Nucleus accumbens (tissue), 56 donors: ENCODE results near the gene RNF43.

ENCODE experiments used
- DNase-seq, 56 donors: peaks; one replicate each; lab custom pipeline; 2025; lab: John Stamatoyannopoulos, UW

The RNF43 gene

DNA sequence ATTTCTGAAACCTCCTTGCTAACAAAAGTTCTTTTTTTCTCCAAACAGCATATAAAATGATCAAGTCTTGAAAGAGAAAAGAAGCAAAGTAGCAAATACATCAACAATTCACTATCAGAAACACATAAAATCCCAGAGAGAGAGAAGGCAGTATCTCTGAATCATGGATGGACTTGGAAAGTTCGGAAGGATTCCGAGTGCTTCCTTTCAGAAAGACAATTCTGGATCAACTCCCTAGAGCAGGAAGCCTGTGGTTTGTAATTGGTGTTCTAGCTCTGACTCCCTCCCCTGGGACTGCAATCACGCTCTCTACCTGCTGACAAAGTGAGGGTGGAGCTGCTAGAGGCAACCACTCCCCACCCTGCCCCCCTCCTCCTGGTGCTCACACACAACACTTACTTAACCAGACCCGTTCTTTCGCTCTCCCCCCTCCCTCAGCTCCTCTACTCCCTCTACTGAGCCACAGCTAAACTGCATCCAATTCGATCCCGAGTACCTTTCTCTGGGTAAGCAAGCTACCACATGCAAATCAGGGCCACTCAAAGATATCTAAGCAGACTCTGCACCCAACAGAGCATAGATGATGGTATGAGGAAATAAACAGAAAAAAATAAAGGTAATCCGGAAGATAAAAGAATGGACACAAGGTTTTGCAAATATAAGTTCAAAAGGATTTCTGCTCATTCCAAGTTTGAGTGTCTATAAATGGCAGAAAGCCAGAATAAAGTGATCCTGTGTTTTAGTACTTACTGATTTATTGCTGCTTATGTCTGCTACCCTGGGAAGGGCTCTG, at the start of gene RNF43:
RNF43 (minus strand) TSS at position 235 of the 793 bp plus-strand sequence. CDS start 1,957 bp downstream, outside the sequence.
- peak; percentile 5 to 94 (median 72) for DNase-seq

DNA sequence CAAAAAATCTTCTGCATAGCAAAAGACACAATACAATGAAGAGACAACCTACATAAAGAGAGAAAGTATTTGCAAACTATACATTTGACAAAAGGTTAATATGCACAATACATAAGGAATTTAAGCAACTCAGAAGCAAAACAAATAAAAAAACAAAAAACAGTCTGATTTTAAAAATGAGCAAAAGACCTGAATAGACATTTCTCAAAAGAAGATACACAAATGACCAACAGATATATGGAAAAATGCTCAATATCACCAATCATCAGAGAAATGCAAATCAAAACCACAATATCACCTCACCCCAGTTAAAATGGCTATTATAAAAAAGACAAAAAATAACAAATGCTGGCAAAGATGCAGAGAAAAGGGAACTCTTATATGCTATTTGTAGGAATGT, 38.2 kb upstream of the RNF43 start:
- DNase-seq: no peak

DNA sequence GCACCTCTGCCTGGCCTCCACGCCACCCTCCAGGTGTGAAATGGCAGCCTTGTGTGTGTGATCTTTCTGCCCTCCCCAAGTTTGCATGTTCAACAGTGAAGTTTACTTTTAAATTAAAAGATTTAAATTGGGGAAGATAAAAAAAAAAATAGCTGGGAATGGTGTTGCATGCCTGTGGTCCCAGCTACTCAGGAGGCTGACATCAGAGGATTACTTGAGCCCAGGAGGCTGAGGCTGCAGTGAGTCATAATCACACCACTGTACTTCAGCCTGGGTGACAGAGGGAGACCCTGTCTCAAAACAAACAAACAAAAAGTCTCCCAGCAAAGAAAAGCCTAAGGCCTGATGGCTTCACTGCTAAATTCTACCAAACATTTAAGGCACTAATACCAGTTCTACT, 35.4 kb upstream of the RNF43 start:
- DNase-seq: no peak

DNA sequence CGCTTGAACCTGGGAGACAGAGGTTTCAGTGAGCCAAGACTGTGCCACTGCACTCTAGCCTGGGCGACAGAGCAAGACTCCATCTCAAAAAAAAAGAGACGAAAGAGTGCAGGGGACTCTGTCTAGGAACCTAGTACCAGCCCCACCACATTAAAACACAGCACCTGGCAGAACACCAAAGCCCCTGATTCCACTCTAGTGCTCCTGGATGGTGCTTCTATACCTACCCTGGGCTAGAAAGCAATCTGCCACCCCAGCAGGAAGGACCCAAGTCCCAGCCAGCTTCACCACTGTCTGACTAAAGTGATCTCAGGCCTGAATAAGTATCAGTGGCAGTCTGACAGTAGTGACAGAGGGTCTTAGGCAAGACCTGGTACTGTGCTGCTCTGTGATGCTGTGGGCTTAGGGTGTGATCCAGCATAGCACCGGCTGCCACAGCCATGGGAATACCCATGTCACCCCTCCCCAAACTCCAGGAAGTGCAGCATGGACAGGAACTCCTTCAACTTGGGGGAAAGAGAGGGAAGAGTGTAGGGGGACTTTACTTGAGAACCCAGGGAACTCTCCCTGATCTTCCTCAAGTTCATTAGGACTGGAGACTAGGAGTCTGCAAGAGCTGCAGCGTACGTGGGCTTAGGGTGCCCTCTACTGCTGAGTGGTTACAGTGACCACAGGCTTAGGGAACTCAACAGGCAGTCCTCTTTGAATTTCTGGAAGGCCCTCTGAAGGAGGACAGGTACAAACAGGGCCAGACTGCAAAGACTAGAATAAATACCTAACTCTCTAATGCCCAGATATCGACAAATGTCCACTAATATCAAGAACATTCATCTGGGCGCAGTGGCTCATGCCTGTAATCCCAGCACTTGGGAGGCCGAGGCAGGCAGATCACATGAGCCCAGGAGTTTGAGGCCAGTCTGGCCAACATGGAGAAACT, 30.0 kb upstream of the RNF43 start:
- peak in 28 of 56 donors; percentile 0 to 42 (median 6) for DNase-seq

DNA sequence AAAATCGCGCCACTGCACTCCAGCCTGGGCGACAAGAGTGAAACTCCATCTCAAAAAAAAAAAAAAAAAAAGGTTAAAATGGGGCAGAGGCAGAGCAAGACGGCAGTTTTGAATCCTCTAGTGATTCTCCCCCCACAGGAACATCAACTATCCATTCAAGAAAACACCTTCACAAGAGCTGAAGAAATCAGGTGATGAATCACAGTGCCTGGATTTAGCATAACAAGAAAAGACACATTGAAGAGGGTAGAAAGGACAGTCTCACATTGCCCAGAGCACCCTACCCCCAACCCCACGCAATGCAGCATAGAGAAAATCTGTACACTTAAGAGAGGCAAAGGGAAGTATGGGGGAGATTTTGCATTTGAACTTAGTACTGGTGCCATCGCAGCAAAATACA, 28.8 kb upstream of the RNF43 start:
- no peak for DNase-seq

DNA sequence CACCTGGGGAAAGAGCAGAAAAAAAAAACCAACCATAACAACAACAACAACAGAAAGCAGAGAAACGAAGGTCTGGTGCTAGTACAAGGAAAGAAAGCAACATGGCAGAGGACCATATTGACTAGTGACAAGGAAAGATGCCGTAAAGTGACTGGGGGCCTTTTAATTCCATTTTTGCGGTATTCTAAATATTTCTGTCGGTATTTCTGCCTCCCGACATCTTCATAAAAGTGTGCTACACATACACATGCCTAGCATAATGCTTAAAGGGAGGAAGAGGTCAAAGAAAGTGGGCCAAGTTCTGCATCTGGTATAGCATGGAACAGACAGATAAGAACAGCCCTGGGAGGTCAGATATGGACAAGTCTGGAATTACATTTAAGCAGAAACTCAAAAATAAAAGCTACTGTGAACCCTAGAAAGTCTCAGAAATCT, 19.5 kb upstream of the RNF43 start:
- DNase-seq: no peak

DNA sequence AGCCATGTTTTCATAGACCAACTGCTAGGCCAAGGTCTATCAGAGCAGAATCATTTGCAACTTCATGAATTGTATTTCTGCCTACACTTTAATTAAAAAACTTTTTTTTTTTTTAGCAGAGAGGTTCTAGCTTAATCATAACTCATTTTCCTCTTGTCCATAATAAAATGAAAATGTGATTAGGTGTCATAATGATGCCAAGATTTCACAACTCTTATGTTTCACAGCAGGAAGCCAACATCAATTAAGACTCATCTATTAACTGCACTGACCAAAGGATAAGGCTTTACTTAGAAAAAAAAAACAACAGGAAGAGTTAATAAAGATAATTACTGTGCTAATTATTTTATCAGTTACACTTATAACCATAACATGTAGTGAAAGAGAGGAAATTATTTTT, 18.9 kb upstream of the RNF43 start:
- no peak for DNase-seq

DNA sequence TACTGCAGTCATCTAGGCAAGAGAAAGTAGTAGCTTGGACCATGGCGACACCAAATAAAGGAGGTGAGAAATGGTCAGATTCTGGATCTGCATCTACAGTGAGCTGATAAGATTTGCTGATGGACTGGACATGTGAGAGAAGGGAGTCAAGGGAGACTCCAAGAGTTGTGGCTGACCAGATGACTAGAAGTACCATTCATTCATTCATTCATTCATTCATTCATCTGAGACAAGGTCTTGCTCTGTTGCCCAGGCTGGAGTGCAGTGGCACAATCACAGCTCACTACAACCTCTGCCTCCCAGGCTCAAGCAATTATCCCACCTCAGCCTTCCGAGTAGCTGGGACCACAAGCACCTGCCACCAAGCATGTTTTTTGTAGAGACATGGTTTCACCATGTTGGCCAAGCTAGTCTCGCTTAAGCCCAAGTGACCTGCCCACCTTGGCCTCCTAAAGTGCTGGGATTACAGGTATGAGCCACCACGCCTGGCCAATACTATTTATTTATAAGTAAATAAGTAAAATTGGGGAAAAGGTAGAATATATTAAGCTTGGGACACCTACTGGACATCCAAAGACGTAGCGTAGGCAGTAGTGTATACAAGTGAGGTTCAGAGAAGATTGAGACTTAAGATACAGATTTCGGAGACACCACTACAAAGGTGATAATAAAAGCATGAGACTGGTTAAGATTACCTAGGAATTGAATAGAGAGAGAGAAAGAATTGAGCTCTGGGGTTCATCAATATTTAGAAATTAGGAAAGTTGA, 15.7 kb upstream of the RNF43 start:
- no peak for DNase-seq

DNA sequence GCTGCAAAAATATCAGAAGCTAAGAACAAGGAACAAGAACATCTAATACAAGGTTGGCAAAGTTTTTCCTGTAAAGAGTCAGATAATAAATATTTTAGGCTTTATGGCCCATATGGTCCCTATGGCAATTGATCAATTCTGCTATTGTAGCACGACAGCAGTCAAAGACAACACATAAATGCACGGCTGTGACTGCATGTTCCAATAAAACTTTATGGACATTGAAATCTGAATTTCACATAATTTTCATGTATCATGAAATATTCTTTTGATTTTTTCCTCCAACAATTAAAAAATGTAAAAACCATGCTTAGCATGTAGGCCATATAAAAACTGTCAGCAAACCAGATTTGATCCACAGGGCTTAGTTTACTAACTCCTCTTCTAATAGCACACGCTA, 10.5 kb upstream of the RNF43 start:
- DNase-seq: no peak

DNA sequence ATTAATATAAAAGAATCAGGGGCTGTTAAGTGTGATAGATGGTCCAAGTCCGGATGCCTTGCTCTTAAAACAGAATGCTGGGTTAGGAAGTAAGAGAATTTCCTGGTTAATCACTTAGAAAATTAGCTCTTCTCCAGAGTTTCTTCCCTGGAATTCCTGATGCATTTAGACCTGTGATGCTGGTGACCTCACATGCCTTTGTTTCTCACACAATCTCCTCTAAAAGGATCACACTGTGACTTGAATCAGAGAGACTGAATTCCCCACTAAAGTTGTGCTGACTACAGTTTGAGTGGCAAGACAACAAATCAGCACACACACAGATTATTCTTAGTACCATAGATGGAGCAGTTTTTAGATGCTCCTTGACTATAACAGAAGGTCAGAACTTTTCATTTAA, 4.4 kb upstream of the RNF43 start:
- DNase-seq: no peak

DNA sequence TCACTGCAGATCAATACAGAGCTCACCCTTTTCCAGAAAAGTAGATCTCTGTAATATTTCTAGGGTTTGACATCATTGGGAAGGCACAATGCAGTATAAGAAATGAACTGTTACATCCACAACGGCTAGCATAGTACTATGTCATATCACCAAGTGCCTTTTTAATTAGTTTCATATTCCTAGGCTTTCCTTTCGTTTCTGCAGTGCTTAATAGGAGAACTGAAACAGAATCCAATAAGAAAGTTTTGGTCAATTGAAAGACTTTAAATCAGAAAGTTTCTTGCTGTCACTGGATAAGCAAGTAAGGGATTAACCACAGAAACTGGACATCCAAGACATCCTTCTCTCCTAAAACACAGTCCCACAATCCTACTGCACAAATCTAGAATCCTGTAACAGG, 3.5 kb upstream of the RNF43 start:
- DNase-seq: no peak

DNA sequence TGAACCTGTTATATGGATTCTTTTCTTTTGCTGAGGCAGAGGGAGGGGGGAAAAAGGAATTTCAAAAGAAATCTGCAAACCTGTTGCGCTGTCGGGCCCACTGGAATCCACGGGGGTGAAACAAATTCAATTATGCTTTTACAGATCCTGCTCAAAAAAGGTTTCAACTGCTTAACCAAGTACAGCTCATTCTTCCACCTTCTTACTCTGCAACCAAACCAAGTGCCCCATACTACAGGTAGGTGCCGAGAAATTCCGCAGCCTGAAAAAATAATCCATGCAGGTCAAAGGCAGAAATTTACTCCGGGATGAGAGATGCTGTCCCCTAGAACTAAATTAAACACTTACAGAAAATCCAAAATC, 416 bp downstream of the RNF43 start:
- DNase-seq: no peak

DNA sequence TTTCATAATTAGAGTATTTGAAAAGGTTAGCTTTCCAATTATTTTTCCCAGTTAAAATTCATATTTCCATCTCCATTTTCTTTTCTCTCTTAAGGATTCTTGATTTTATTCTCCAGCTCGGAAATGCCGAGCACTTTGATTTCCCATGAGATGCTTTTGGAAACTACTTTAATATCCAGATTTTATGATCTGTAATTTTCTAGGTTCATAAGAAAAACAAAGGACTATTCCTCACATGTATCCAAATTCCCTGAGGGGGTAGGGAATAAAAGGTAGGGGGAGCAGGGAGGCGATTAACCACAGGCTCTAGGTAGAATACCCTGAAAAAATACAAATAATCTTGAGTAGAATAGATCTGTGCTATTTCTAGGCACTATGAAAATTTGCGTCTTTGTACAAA, 938 bp downstream of the RNF43 start:
- no peak for DNase-seq

DNA sequence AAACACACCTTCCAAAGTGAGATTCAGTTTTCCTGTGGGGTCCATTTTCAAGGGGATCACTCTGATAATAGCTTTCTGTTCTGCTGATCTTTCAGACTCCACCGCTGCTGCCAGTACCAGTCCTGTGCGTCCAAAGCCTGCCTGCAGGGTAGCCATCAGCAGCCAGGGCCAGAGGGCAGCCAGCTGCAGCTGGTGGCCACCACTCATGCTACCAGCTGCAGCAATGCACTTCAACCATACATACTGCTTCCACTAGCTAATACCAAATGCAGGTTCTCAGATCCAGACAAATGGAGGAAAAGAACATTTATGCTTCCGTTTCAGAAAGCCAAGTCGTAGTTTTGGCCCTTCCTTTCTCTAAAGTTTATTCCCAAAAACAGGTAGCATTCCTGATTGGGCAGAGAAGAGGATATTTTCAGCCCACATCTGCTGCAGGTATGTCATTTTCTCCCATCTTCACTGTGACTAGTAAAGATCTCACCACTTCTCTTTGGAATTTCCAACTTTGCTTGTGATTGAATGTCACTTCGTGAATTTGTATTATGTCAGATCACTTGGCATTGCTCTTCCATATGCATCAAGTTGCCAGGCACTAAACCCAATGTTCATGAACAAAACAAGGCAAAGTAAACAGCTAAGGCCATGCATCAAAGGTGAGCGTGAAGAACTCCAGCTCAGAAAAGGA, 1.8 kb downstream of the RNF43 start:
- DNase-seq: no peak

DNA sequence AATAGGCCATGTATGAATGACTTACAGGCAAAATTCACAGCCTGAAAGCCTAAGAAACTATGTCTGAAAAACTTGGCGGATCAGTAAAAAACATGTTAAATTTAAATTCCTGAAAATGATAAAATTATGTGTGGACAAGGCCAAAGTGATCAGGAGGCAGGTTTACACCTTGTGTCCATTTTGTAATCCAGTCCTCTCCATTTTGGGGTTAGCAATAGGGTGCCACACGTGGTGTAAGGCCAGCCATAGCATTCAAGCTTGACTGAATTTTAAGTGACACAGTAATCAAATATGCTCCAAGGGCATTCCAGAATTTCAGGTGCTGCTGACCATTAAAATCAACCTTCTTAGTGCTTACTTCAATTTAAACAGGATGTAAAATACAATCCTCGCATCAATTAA, 2.7 kb downstream of the RNF43 start:
- no peak for DNase-seq

DNA sequence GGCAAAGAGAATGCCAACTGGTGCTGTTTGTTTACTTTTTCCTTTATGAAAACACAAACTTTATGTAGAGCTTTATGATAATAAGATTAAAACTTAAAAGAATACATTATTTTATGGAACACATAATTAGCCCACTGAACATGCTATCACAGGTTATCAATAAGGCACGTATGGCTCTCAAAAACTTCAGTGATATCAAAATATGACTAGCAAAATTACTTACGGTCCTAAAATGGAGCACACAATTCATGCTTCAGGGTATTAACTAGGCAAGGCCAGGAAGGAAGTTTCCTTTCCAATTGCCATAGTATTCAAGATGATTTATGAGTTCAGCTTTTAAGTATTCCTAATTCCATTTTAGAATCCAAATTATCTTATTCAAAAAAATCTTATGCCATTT, 3.6 kb downstream of the RNF43 start:
- DNase-seq: no peak

DNA sequence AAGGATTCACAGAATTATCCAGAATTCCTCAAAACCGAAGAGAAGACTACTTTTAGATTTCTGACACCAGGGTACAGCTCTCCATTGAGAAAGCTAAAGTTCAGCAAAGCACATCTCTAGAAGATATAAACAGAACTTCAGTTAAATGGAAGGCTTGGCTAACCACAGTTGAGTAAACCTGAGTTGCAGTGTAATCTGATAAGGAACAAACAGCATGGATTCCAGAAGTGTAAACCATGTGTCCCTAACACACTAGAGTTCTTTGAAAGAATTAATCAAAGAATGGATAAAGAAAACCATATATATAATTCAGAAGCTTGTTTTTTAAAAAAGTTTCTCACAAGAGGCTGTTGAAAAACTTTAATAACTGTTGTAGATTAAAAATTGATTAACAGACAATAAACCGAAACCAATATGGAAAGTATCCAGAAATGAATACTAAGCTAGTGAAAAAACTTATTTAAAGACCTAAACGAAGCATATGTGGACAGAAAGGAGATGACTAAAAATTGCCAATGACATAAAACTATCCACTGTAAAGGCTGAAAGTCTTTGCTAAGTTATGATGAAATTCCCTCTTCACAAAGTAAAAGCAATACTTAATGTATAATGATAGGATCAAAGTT, 4.3 kb downstream of the RNF43 start:
- DNase-seq: no peak

DNA sequence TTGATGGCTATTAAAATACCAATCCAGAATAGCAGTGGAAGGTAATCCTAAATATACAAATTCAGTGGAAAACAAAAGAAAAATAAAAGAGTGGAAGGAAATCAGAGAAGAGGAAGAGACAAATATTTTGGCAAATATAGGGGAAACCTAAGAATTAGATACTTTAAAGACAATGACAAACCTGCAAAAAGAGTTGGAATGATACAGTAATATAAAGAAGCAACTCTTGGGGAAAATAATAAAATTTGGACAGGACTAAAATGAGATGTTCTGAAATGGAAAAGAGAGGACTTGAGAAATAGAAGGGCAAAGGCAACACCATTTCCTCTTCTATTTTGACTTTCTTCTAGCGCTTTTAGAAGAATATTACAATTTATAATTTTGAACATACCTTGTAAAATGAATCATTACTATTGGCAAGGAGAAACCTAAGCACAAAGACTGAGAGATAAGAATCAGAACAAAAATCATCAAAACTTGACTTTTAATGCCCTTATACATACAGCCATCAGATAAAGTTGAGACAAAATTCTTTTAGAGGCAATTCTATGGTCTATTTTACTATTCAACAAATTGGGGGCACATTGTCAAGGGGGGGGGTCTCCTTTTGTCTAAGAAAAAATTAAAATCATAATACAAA, 5.2 kb downstream of the RNF43 start:
- DNase-seq: no peak

DNA sequence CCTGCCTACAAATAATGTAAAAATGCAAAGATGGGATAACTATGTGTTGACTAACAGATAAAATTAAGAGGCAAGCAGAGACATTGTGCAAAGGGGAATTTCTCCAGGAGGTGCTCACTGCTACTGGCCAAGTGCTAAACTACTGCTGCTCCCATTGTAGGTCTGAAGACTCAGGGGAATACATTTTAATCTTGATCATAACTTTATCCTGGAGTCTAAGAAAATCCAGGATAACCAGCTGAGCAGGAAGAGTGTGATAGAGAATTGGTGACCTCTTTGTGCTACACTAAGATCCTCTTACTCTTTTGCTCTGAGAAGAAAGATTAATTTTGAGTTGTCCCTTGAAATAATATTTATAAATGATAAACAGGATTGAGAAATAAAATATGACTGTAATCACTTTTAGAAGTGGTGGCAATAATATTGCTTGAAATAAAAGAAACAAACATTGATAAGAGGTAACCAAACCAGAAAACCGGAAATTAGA, 5.9 kb downstream of the RNF43 start:
- no peak for DNase-seq
